Neural cell (in vitro differentiated cells): ENCODE results near the gene NPDC1. TPM values are rescaled to one million over a fixed set of nuclear protein-coding genes. Genes with fewer than 3 reads are reported as not detected.
"Not testable (repeated sequence)": the region's sequence is repeated elsewhere in the genome, so short reads cannot be mapped to it uniquely, and the experiment has no call there.

Experiments used
- H2AFZ ChIP-seq: fragments of 200-600, 300-800 bp; sonication (generic), shearing (Covaris generic); 2 replicates; pipeline ENCODE4 v1.6.0; 2014; ENCODE audit warnings: low read depth, mild to moderate bottlenecking, antibody characterized with exemption, low read length, moderate library complexity
- H3F3A ChIP-seq: fragments of 200-600 bp; shearing (Covaris generic); 2 replicates; pipeline ENCODE4 v1.6.1; 2016; ENCODE audit warnings: mild to moderate bottlenecking, moderate library complexity, mixed read lengths, antibody characterized with exemption, low read length; ENCODE audit not compliant: insufficient read depth, poor library complexity, severe bottlenecking
- H3K27ac ChIP-seq: fragments of 200-600, 300-800 bp; sonication (generic), shearing (Covaris generic); 2 replicates; pipeline ENCODE4 v1.5.1; 2014; ENCODE audit warnings: mild to moderate bottlenecking, low read length, moderate library complexity
- H3K27me3 ChIP-seq: fragments of 300-800, 200-600 bp; sonication (generic), shearing (Covaris generic); 2 replicates; pipeline ENCODE4 v1.6.0; 2014; ENCODE audit warnings: mild to moderate bottlenecking, low read depth, low read length, moderate library complexity; ENCODE audit not compliant: insufficient read depth
- H3K36me3 ChIP-seq: fragments of 300-800, 200-600 bp; sonication (generic), shearing (Covaris generic); 2 replicates; pipeline ENCODE4 v1.5.1; 2014; ENCODE audit warnings: mild to moderate bottlenecking, antibody characterized with exemption, low read length, moderate library complexity; ENCODE audit not compliant: insufficient read depth
- H3K4me2 ChIP-seq: fragments of 300-800, 200-600 bp; sonication (generic), shearing (Covaris generic); 2 replicates; pipeline ENCODE4 v1.6.0; 2014; ENCODE audit warnings: mild to moderate bottlenecking, low read length
- H3K4me3 ChIP-seq: fragments of 300-800, 200-600 bp; sonication (generic), shearing (Covaris generic); 2 replicates; pipeline ENCODE4 v1.5.1; 2014; ENCODE audit warnings: mild to moderate bottlenecking, low read length, moderate library complexity
- H3K79me2 ChIP-seq: fragments of 200-600 bp; shearing (Covaris generic); replicated peaks from 2 replicates; pipeline ENCODE4 v1.6.0; 2014; ENCODE audit warnings: mild to moderate bottlenecking, low read length, moderate library complexity; ENCODE audit not compliant: insufficient read depth
- H3K9ac ChIP-seq: fragments of 300-800, 200-600 bp; sonication (generic), shearing (Covaris generic); 2 replicates; pipeline ENCODE4 v1.6.1; 2016; ENCODE audit warnings: mild to moderate bottlenecking, low read length, mixed read lengths
- H3K9me2 ChIP-seq: fragments of 200-600 bp; shearing (Covaris generic); 2 replicates; pipeline ENCODE4 v1.6.1; 2016; ENCODE audit warnings: mild to moderate bottlenecking, low read length, mixed read lengths; ENCODE audit not compliant: insufficient read depth
- H3K9me3 ChIP-seq: fragments of 200-600, 300-800 bp; sonication (generic), shearing (Covaris generic); 2 replicates; pipeline ENCODE4 v1.6.1; 2016; ENCODE audit warnings: mild to moderate bottlenecking, mixed run types, low read length, moderate library complexity, mixed read lengths
- H4K20me1 ChIP-seq: fragments of 200-600 bp; shearing (Covaris generic); 2 replicates; pipeline ENCODE4 v1.6.1; 2016; ENCODE audit warnings: mild to moderate bottlenecking, mixed run types; ENCODE audit not compliant: insufficient read depth
- CTCF ChIP-seq: fragments of 450-650 bp; IDR thresholded peaks from 2 replicates; pipeline ENCODE4 v1.5.1; 2014; ENCODE audit warnings: antibody characterized with exemption, mild to moderate bottlenecking, moderate library complexity; ENCODE audit not compliant: poor library complexity, severe bottlenecking
- EP300 ChIP-seq: fragments of 450-650 bp; conservative IDR thresholded peaks from 2 replicates; pipeline ENCODE4 v1.6.1; 2014; ENCODE audit warnings: antibody characterized with exemption, mild to moderate bottlenecking, moderate library complexity; ENCODE audit not compliant: poor library complexity, severe bottlenecking
- EZH2 ChIP-seq: fragments of 200-600, 300-800 bp; shearing (Covaris generic), sonication (generic); IDR thresholded peaks from 2 replicates; pipeline ENCODE4 v1.6.1; 2014; ENCODE audit warnings: antibody characterized with exemption, low read length, borderline replicate concordance, mild to moderate bottlenecking; ENCODE audit not compliant: insufficient read depth, poor library complexity, severe bottlenecking
- MXI1 ChIP-seq: fragments of 450-650 bp; conservative IDR thresholded peaks from 2 replicates; pipeline ENCODE4 v1.6.1; 2014; ENCODE audit warnings: antibody characterized with exemption, mild to moderate bottlenecking; ENCODE audit not compliant: poor library complexity, severe bottlenecking
- POLR2AphosphoS5 ChIP-seq: IDR thresholded peaks from 2 replicates; pipeline ENCODE4 v1.6.1; 2012
- RAD21 ChIP-seq: fragments of 450-650 bp; conservative IDR thresholded peaks from 2 replicates; pipeline ENCODE4 v1.6.1; 2014; ENCODE audit warnings: antibody characterized with exemption, mild to moderate bottlenecking, moderate library complexity
- REST ChIP-seq: IDR thresholded peaks from 2 replicates; pipeline ENCODE4 v1.6.1; 2012; ENCODE audit warnings: borderline replicate concordance
- SMC3 ChIP-seq: fragments of 450-650 bp; conservative IDR thresholded peaks from 2 replicates; pipeline ENCODE4 v1.6.1; 2014; ENCODE audit warnings: antibody characterized with exemption, mild to moderate bottlenecking, moderate library complexity; ENCODE audit not compliant: poor library complexity
- TAF1 ChIP-seq: IDR thresholded peaks from 2 replicates; pipeline ENCODE4 v1.6.1; 2012; ENCODE audit warnings: low read depth
- polyA plus RNA-seq: library from polyadenylated mRNA; depleted of rRNA; stranded (reverse); fragments of >200 nt; gene quantifications from 2 replicates; pipeline ENCODE4 v1.2.3, GENCODE V29; 2014

Gene NPDC1
- polyA plus RNA-seq, 1 donor from 2014 or later = 161 TPM

- not testable (repeated sequence) for H3K4me2 ChIP-seq, H2AFZ ChIP-seq, H4K20me1 ChIP-seq, H3K79me2 ChIP-seq, H3K9ac ChIP-seq, H3K27ac ChIP-seq, H3K27me3 ChIP-seq, H3K4me3 ChIP-seq, H3F3A ChIP-seq, H3K9me2 ChIP-seq, H3K36me3 ChIP-seq, H3K9me3 ChIP-seq
These were observed 12.5 kb downstream of the NPDC1 start for GRCh38 chr9:137033481-137033880.

- Histone ChIP-seq H3K79me2 (no peaks in the 10 kb centered on the region), H4K20me1 (no peaks in the 10 kb centered on the region), H3F3A (no peaks in the 10 kb centered on the region), H3K9me2 (no peaks in the 10 kb centered on the region), H3K27ac (no peak overlapping the region), H3K4me2 (no peak overlapping the region), H3K36me3 (no peaks in the 10 kb centered on the region), H2AFZ (no peak overlapping the region), H3K9me3 (no peaks in the 10 kb centered on the region), H3K4me3 (no peak overlapping the region), H3K9ac (no peak overlapping the region), H3K27me3 (no peaks in the 10 kb centered on the region)
- TF ChIP-seq EP300 (no peak), EZH2 (no peak), MXI1 (no peak), TAF1 (no peak), RAD21 (no peak), SMC3 (no peak), CTCF (no peak)
These were observed 13.1 kb downstream of the NPDC1 start for GRCh38 chr9:137032858-137033257.

GRCh38 chr9:137031904-137032640, 13.9 kb downstream of the NPDC1 start, which contains the start of gene FUT7:
TSS of gene FUT7 (minus strand) at chr9:137032088. CDS start at chr9:137031991, 97 bp downstream.
- no peak within 1 kb of the TSS for H3K9ac ChIP-seq
- no peaks in the 10 kb centered on the region for H3F3A ChIP-seq
- H3K36me3 ChIP-seq = no peaks in the 10 kb centered on the region
- H3K4me2 ChIP-seq = no peak within 1 kb of the TSS
- no peaks in the 10 kb centered on the region for H3K27me3 ChIP-seq
- no peaks in the 10 kb centered on the region for H3K9me2 ChIP-seq
- no peak within 1 kb of the TSS for H2AFZ ChIP-seq
- no peak within 1 kb of the TSS for H3K27ac ChIP-seq
- no peaks in the 10 kb centered on the region for H4K20me1 ChIP-seq
- no peak within 1 kb of the TSS for H3K4me3 ChIP-seq
- H3K9me3 ChIP-seq = no peaks in the 10 kb centered on the region
- TF ChIP-seq SMC3 (no peak), RAD21 (no peak), EP300 (no peak), REST (no peak), CTCF (no peak), TAF1 (no peak), MXI1 (no peak), EZH2 (no peak), POLR2AphosphoS5 (no peak)
- peaks cover 4% of the 10 kb centered on the region for H3K79me2 ChIP-seq
